ENCODE results near the gene KCNT2. TPM values are rescaled to one million over a fixed set of nuclear protein-coding genes. Genes with fewer than 3 reads are reported as not detected.
"Not testable (repeated sequence)": the region's sequence is repeated elsewhere in the genome, so short reads cannot be mapped to it uniquely, and the experiment has no call there.

The KCNT2 gene
- total RNA-seq, 2 experiments from 2014 or later: not detected

DNA sequence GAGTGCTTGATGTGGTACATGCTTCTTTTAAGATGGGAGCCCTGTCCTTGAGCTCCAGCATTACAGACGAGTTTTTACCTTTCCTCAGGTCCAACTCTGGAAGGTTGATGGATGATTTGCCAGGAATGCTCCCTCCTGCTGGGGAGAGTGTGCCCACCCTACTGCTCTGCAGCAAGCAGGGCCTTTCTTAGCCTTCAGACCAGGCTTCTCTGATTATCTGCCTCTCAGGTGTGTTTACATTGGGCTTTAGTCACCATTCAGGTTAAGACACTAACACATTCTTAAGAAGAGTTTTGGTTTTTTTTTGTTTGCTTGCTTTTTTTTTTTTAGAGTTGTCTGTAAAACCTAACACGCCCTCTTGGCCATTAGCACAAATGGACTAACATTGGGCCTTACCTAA, 301.8 kb downstream of the KCNT2 start:
- Mint-ChIP-seq H3K9me3 (no peaks in the 10 kb centered on the region), H3K4me3 (no peak overlapping the region), H3K4me1 (ENCODE audit: low read depth) (no peaks in the 10 kb centered on the region), H3K36me3 (ENCODE audit: low read depth) (no peaks in the 10 kb centered on the region), H3K27ac (no peak overlapping the region), H3K27me3 (ENCODE audit: low read depth) (no peaks in the 10 kb centered on the region)
- DNase-seq: no peak
- intact Hi-C loops (cut with micrococcal nuclease): no loop called here
- CTCF ChIA-PET: interaction anchor here (0.9 kb wide), 1 partner anchor 10 kb away, joined by 3 read pairs; no protein-coding TSS in a partner anchor

DNA sequence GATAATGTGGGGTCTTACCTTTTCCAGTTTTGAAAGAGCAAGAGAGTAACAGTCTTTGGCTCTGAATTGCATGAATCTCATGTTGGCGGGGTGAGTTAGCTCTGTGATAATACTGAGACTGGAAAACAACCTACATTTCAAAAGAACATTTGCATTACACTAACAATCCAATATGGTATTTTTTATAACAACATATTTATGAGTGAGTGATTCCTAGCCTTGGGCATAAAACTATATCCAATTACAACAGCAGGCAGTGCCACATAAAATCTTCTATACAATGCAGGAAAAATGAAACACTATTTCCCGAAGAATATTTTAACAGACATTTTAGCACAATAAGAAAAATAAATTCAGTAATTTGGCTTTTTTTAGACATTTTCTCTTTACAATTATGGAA, 303.0 kb downstream of the KCNT2 start:
- Mint-ChIP-seq H3K4me3 (no peak overlapping the region), H3K27me3 (ENCODE audit: low read depth) (no peaks in the 10 kb centered on the region), H3K4me1 (ENCODE audit: low read depth) (no peaks in the 10 kb centered on the region), H3K27ac (no peak overlapping the region), H3K36me3 (ENCODE audit: low read depth) (no peaks in the 10 kb centered on the region), H3K9me3 (no peaks in the 10 kb centered on the region)
- DNase-seq: no peak
- intact Hi-C loops (cut with micrococcal nuclease): no loop called here
- CTCF ChIA-PET: interaction anchor here (0.6 kb wide), 1 partner anchor 333 kb away, joined by 3 read pairs; no protein-coding TSS in a partner anchor

- H3K4me3 Mint-ChIP-seq: no peak overlapping the region
- no peaks in the 10 kb centered on the region for H3K27me3 Mint-ChIP-seq (ENCODE audit: low read depth)
- no peaks in the 10 kb centered on the region for H3K9me3 Mint-ChIP-seq
- H3K4me1 Mint-ChIP-seq (ENCODE audit: low read depth): no peaks in the 10 kb centered on the region
- DNase-seq: no peak
- H3K36me3 Mint-ChIP-seq (ENCODE audit: low read depth): no peaks in the 10 kb centered on the region
- no peak overlapping the region for H3K27ac Mint-ChIP-seq
- intact Hi-C loops (cut with micrococcal nuclease): no loop called here
- CTCF ChIA-PET: no interaction called here
Measured at GRCh38 chr1:196302981-196303380, 305.3 kb downstream of the KCNT2 start.

GRCh38 chr1:196302420-196302819, 305.8 kb downstream of the KCNT2 start:
- Mint-ChIP-seq H3K36me3 (ENCODE audit: low read depth) (no peaks in the 10 kb centered on the region), H3K4me1 (ENCODE audit: low read depth) (no peaks in the 10 kb centered on the region), H3K4me3 (no peak overlapping the region), H3K27ac (no peak overlapping the region), H3K9me3 (no peaks in the 10 kb centered on the region), H3K27me3 (ENCODE audit: low read depth) (no peaks in the 10 kb centered on the region)
- intact Hi-C loops (cut with micrococcal nuclease): no loop called here
- CTCF ChIA-PET: no interaction called here
- DNase-seq: no peak

GRCh38 chr1:196295766-196296165, 312.5 kb downstream of the KCNT2 start:
- no peaks in the 10 kb centered on the region for H3K4me1 Mint-ChIP-seq (ENCODE audit: low read depth)
- H3K4me3 Mint-ChIP-seq: no peak overlapping the region
- H3K9me3 Mint-ChIP-seq: peaks cover 1% of the 10 kb centered on the region
- no peak for DNase-seq
- H3K36me3 Mint-ChIP-seq (ENCODE audit: low read depth): no peaks in the 10 kb centered on the region
- CTCF ChIA-PET: no interaction called here
- intact Hi-C loops (cut with micrococcal nuclease): no loop called here
- no peak overlapping the region for H3K27ac Mint-ChIP-seq
- H3K27me3 Mint-ChIP-seq (ENCODE audit: low read depth): no peaks in the 10 kb centered on the region

DNA sequence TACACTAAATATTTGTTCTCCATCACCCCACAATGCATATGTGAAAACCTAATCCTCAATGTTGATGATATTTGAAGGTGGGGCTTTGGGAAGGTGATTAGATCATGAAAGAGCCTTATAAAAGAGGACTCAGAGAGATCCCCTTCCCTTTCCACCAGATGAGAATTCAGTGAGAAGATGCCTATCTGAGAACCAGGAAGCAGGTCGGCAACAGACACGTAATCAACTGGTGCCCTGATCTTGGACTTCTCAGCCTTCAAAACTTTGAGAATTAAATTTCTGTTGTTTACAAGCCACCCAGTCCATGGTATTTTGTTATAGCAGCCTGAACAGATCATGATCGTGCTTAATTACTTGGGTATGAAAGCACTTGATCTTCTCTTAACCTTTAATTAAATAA, 329.4 kb downstream of the KCNT2 start:
- no peak overlapping the region for H3K4me3 Mint-ChIP-seq
- H3K36me3 Mint-ChIP-seq (ENCODE audit: low read depth): no peaks in the 10 kb centered on the region
- intact Hi-C loops (cut with micrococcal nuclease): no loop called here
- H3K27ac Mint-ChIP-seq: no peak overlapping the region
- H3K4me1 Mint-ChIP-seq (ENCODE audit: low read depth): no peaks in the 10 kb centered on the region
- no peaks in the 10 kb centered on the region for H3K9me3 Mint-ChIP-seq
- CTCF ChIA-PET: no interaction called here
- no peak for DNase-seq
- H3K27me3 Mint-ChIP-seq (ENCODE audit: low read depth): no peaks in the 10 kb centered on the region

DNA sequence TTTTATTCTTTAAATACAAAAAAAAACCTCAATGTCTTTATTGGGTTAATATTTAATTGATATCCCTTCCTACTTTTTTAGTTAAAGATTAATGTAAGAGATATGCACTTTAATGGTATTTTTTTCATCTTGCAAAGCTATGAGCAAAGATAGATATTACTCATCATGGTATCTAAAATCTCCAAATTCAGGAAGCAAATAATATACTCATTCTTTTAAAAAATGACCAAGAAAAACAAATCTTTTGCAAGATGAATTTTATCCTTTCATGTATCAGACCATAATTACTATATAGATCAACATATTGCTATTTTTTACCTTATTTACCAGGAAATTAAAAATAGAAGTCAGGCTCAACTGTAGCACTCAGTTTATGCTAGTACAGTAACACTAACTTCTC, 330.4 kb downstream of the KCNT2 start:
- Mint-ChIP-seq H3K4me3 (no peak overlapping the region), H3K4me1 (ENCODE audit: low read depth) (no peaks in the 10 kb centered on the region), H3K27ac (no peak overlapping the region), H3K36me3 (ENCODE audit: low read depth) (no peaks in the 10 kb centered on the region), H3K27me3 (ENCODE audit: low read depth) (no peaks in the 10 kb centered on the region), H3K9me3 (no peaks in the 10 kb centered on the region)
- CTCF ChIA-PET: no interaction called here
- DNase-seq: no peak
- intact Hi-C loops (cut with micrococcal nuclease): no loop called here

- Mint-ChIP-seq H3K27ac (no peak overlapping the region), H3K27me3 (ENCODE audit: low read depth) (no peaks in the 10 kb centered on the region), H3K36me3 (ENCODE audit: low read depth) (no peaks in the 10 kb centered on the region), H3K4me1 (ENCODE audit: low read depth) (no peaks in the 10 kb centered on the region), H3K4me3 (no peak overlapping the region), H3K9me3 (no peaks in the 10 kb centered on the region)
- intact Hi-C loops (cut with micrococcal nuclease): no loop called here
- CTCF ChIA-PET: no interaction called here
- no peak for DNase-seq
Measured at GRCh38 chr1:196271212-196271947, 336.9 kb downstream of the KCNT2 start.

DNA sequence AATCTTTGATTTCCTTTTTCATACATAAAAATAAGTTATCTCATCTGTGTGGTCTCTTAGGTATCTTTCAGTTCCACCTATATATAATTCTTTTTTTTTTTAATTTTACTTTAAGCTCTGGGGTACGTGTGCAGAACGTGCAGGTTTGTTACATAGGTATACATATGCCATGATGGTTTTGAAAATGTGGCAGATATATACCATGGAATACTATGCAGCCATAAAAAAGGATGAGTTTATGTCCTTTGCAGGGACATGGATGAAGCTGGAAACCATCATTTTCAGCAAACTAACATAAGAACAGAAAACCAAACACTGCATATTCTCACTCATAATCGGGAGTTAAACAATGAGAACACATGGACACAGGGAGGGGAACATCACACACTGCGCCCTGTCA, 345.2 kb downstream of the KCNT2 start:
- DNase-seq; H3K9me3 Mint-ChIP-seq; H3K27ac Mint-ChIP-seq; H3K4me1 Mint-ChIP-seq (ENCODE audit: low read depth); CTCF ChIA-PET; intact Hi-C loops (cut with micrococcal nuclease); H3K27me3 Mint-ChIP-seq (ENCODE audit: low read depth); H3K36me3 Mint-ChIP-seq (ENCODE audit: low read depth); H3K4me3 Mint-ChIP-seq: not testable (repeated sequence)

- Mint-ChIP-seq H3K27ac (no peak overlapping the region), H3K36me3 (ENCODE audit: low read depth) (no peaks in the 10 kb centered on the region), H3K9me3 (peaks cover 2% of the 10 kb centered on the region), H3K4me3 (no peak overlapping the region), H3K27me3 (ENCODE audit: low read depth) (no peaks in the 10 kb centered on the region), H3K4me1 (ENCODE audit: low read depth) (no peaks in the 10 kb centered on the region)
- CTCF ChIA-PET: no interaction called here
- no peak for DNase-seq
- intact Hi-C loops (cut with micrococcal nuclease): no loop called here
Measured at GRCh38 chr1:196260270-196260669, 348.0 kb downstream of the KCNT2 start.

DNA sequence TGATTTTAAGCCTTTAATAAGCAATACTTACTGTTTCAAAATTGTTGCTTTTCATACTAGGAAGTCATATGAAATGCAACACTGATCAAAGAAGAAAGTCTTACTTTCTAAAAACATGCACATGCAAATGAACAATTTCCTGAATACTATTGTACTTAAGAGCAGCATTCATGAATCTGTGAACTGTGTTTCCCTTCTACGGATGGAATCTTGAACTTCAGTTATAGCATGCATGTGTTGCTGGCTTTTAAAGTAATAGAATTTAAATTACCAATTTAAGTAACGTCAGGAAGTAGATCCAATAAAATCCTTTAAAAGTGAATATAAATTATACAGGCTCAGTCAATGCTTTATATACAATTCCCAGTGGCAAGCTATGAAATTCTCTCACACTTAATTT, 348.9 kb downstream of the KCNT2 start:
- Mint-ChIP-seq H3K4me1 (ENCODE audit: low read depth) (no peaks in the 10 kb centered on the region), H3K27me3 (ENCODE audit: low read depth) (no peaks in the 10 kb centered on the region), H3K36me3 (ENCODE audit: low read depth) (no peaks in the 10 kb centered on the region), H3K9me3 (peaks cover 2% of the 10 kb centered on the region), H3K27ac (no peak overlapping the region), H3K4me3 (no peak overlapping the region)
- intact Hi-C loops (cut with micrococcal nuclease): no loop called here
- CTCF ChIA-PET: no interaction called here
- DNase-seq: no peak

- no peaks in the 10 kb centered on the region for H3K4me1 Mint-ChIP-seq (ENCODE audit: low read depth)
- H3K27me3 Mint-ChIP-seq (ENCODE audit: low read depth): no peaks in the 10 kb centered on the region
- no peaks in the 10 kb centered on the region for H3K36me3 Mint-ChIP-seq (ENCODE audit: low read depth)
- no peak for DNase-seq
- intact Hi-C loops (cut with micrococcal nuclease): no loop called here
- CTCF ChIA-PET: no interaction called here
- peaks cover 1% of the 10 kb centered on the region for H3K9me3 Mint-ChIP-seq
- no peak overlapping the region for H3K4me3 Mint-ChIP-seq
- no peak overlapping the region for H3K27ac Mint-ChIP-seq
Measured at GRCh38 chr1:196255762-196256161, 352.5 kb downstream of the KCNT2 start.

DNA sequence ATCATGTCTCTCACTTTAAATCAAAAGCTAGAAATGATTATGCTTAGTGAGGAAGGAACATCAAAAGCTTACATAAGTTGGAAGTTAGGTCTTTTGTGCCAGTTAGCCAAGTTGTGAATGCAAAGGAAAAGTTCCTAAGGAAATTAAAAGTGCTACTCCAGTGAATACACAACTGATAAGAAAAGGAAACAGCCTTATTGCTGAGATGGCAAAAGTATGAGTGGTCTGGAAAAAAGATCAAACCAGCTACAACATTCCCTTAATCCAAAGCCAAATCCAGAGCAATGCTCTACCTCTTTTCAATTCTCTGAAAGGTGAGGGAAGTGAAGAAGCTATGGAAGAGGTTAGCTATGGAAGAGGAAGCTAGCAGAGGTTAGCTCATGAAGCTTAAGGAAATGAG, 378.7 kb downstream of the KCNT2 start:
- Mint-ChIP-seq H3K4me1 (ENCODE audit: low read depth) (no peaks in the 10 kb centered on the region), H3K36me3 (ENCODE audit: low read depth) (no peaks in the 10 kb centered on the region), H3K9me3 (peaks cover 4% of the 10 kb centered on the region), H3K27ac (no peak overlapping the region), H3K4me3 (no peak overlapping the region), H3K27me3 (ENCODE audit: low read depth) (peaks cover 1% of the 10 kb centered on the region)
- CTCF ChIA-PET: no interaction called here
- intact Hi-C loops (cut with micrococcal nuclease): no loop called here
- no peak for DNase-seq
